ENCODE data around the gene HMX1. TPM values are rescaled to one million over a fixed set of nuclear protein-coding genes. Genes with fewer than 3 reads are reported as not detected.

HMX1 gene
- total and polyA plus RNA-seq, 2 experiments from 2014 or later: 0.69 TPM; not detected in 1

DNA sequence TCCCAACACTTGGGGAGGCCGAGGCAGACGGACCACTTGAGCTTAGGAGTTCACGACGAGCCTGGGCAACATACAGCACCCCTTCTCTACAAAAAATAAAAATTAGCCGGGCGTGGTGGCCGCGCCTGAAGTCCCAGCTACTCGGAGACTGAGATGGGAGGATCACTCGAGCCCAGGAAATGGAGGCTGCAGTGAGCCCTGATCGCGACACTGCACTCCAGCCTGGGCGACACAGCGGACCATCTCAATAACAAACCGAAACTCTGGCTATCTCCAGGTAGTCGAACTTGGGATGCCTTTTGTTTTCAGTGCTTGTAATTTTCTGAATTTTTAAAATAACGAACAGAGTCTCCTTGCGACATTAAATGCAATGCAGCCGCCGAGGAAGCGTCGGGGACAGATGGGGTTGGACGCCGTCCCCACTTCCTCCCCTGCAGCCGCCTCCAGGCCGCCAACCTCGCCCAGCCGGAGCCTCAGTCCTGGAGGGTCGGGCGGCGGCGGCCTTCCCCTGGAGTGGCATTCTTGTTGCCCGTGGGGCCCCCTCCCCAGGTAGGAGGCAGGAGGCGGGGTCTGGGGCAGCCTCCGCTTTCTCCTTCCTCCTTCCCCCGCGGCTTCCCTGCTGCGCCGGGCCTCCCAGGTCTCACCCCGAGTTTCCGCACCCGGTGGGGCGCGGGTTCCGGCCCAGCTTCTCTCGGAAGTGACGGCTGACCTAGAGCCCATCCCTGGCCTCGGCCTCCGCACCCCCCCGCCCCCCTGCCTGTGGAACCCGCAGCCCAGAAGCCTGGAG, 14.6 kb downstream of the HMX1 start:
- H3K27ac Mint-ChIP-seq: no peak overlapping the region
- peak overlapping the region; percentile 80; the same call in 1 of the 2 replicates for H2AFZ ChIP-seq
- TF ChIP-seq JUNB (IDR thresholded peaks at IDR 0.05; ENCODE audit: unreplicated experiment) (no peak), NANOG (IDR thresholded peaks at IDR 0.05; ENCODE audit: borderline replicate concordance) (no peak), EZH2phosphoT487 (IDR thresholded peaks at IDR 0.05; ENCODE audit: unreplicated experiment) (peak; percentile 47), EZH2 (IDR thresholded peaks at IDR 0.05; ENCODE audit: low read depth, unreplicated experiment) (peak; percentile 91), STAT1 (IDR thresholded peaks at IDR 0.05; ENCODE audit: unreplicated experiment) (no peak), ZNF114 (CRISPR knock-in tag; IDR thresholded peaks at IDR 0.05) (no peak), ZNF331 (CRISPR knock-in tag; IDR thresholded peaks at IDR 0.05; ENCODE audit: low read depth) (no peak), CREB1 (CRISPR knock-in tag; IDR thresholded peaks at IDR 0.05; ENCODE audit: low read depth) (no peak), POLR2AphosphoS5 (IDR thresholded peaks at IDR 0.05; ENCODE audit: low read depth) (no peak)
- TF ChIP-seq, protein P1, sequence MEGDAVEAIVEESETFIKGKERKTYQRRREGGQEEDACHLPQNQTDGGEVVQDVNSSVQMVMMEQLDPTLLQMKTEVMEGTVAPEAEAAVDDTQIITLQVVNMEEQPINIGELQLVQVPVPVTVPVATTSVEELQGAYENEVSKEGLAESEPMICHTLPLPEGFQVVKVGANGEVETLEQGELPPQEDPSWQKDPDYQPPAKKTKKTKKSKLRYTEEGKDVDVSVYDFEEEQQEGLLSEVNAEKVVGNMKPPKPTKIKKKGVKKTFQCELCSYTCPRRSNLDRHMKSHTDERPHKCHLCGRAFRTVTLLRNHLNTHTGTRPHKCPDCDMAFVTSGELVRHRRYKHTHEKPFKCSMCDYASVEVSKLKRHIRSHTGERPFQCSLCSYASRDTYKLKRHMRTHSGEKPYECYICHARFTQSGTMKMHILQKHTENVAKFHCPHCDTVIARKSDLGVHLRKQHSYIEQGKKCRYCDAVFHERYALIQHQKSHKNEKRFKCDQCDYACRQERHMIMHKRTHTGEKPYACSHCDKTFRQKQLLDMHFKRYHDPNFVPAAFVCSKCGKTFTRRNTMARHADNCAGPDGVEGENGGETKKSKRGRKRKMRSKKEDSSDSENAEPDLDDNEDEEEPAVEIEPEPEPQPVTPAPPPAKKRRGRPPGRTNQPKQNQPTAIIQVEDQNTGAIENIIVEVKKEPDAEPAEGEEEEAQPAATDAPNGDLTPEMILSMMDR (conservative IDR thresholded peaks at IDR 0.05; ENCODE audit: low read depth in 2 of 2): no peak
- TF ChIP-seq, protein P2, sequence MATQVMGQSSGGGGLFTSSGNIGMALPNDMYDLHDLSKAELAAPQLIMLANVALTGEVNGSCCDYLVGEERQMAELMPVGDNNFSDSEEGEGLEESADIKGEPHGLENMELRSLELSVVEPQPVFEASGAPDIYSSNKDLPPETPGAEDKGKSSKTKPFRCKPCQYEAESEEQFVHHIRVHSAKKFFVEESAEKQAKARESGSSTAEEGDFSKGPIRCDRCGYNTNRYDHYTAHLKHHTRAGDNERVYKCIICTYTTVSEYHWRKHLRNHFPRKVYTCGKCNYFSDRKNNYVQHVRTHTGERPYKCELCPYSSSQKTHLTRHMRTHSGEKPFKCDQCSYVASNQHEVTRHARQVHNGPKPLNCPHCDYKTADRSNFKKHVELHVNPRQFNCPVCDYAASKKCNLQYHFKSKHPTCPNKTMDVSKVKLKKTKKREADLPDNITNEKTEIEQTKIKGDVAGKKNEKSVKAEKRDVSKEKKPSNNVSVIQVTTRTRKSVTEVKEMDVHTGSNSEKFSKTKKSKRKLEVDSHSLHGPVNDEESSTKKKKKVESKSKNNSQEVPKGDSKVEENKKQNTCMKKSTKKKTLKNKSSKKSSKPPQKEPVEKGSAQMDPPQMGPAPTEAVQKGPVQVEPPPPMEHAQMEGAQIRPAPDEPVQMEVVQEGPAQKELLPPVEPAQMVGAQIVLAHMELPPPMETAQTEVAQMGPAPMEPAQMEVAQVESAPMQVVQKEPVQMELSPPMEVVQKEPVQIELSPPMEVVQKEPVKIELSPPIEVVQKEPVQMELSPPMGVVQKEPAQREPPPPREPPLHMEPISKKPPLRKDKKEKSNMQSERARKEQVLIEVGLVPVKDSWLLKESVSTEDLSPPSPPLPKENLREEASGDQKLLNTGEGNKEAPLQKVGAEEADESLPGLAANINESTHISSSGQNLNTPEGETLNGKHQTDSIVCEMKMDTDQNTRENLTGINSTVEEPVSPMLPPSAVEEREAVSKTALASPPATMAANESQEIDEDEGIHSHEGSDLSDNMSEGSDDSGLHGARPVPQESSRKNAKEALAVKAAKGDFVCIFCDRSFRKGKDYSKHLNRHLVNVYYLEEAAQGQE (IDR thresholded peaks at IDR 0.05; ENCODE audit: unreplicated experiment): no peak
- TF ChIP-seq, protein P3, sequence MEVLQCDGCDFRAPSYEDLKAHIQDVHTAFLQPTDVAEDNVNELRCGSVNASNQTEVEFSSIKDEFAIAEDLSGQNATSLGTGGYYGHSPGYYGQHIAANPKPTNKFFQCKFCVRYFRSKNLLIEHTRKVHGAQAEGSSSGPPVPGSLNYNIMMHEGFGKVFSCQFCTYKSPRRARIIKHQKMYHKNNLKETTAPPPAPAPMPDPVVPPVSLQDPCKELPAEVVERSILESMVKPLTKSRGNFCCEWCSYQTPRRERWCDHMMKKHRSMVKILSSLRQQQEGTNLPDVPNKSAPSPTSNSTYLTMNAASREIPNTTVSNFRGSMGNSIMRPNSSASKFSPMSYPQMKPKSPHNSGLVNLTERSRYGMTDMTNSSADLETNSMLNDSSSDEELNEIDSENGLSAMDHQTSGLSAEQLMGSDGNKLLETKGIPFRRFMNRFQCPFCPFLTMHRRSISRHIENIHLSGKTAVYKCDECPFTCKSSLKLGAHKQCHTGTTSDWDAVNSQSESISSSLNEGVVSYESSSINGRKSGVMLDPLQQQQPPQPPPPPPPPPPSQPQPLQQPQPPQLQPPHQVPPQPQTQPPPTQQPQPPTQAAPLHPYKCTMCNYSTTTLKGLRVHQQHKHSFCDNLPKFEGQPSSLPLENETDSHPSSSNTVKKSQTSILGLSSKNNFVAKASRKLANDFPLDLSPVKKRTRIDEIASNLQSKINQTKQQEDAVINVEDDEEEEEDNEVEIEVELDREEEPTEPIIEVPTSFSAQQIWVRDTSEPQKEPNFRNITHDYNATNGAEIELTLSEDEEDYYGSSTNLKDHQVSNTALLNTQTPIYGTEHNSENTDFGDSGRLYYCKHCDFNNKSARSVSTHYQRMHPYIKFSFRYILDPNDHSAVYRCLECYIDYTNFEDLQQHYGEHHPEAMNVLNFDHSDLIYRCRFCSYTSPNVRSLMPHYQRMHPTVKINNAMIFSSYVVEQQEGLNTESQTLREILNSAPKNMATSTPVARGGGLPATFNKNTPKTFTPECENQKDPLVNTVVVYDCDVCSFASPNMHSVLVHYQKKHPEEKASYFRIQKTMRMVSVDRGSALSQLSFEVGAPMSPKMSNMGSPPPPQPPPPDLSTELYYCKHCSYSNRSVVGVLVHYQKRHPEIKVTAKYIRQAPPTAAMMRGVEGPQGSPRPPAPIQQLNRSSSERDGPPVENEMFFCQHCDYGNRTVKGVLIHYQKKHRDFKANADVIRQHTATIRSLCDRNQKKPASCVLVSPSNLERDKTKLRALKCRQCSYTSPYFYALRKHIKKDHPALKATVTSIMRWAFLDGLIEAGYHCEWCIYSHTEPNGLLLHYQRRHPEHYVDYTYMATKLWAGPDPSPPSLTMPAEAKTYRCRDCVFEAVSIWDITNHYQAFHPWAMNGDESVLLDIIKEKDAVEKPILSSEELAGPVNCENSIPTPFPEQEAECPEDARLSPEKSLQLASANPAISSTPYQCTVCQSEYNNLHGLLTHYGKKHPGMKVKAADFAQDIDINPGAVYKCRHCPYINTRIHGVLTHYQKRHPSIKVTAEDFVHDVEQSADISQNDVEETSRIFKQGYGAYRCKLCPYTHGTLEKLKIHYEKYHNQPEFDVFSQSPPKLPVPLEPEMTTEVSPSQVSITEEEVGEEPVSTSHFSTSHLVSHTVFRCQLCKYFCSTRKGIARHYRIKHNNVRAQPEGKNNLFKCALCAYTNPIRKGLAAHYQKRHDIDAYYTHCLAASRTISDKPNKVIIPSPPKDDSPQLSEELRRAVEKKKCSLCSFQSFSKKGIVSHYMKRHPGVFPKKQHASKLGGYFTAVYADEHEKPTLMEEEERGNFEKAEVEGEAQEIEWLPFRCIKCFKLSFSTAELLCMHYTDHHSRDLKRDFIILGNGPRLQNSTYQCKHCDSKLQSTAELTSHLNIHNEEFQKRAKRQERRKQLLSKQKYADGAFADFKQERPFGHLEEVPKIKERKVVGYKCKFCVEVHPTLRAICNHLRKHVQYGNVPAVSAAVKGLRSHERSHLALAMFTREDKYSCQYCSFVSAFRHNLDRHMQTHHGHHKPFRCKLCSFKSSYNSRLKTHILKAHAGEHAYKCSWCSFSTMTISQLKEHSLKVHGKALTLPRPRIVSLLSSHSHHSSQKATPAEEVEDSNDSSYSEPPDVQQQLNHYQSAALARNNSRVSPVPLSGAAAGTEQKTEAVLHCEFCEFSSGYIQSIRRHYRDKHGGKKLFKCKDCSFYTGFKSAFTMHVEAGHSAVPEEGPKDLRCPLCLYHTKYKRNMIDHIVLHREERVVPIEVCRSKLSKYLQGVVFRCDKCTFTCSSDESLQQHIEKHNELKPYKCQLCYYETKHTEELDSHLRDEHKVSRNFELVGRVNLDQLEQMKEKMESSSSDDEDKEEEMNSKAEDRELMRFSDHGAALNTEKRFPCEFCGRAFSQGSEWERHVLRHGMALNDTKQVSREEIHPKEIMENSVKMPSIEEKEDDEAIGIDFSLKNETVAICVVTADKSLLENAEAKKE (CRISPR knock-in tag; IDR thresholded peaks at IDR 0.05): no peak
- TF ChIP-seq, protein P4, sequence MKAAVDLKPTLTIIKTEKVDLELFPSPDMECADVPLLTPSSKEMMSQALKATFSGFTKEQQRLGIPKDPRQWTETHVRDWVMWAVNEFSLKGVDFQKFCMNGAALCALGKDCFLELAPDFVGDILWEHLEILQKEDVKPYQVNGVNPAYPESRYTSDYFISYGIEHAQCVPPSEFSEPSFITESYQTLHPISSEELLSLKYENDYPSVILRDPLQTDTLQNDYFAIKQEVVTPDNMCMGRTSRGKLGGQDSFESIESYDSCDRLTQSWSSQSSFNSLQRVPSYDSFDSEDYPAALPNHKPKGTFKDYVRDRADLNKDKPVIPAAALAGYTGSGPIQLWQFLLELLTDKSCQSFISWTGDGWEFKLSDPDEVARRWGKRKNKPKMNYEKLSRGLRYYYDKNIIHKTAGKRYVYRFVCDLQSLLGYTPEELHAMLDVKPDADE (IDR thresholded peaks at IDR 0.05): no peak
- no peaks in the 10 kb centered on the region for H3K36me3 ChIP-seq (ENCODE audit: insufficient read depth)
- H3K9me2 ChIP-seq (ENCODE audit: insufficient read depth): no peaks in the 10 kb centered on the region
- ATAC-seq (no peak), DNase-seq (ENCODE audit: low spot score) (peak; percentile 56)
- H3K36me3 Mint-ChIP-seq (ENCODE audit: low read depth): no peaks in the 10 kb centered on the region; the same call in 2 of the 3 replicates
- peak overlapping the region; percentile 58 for H3K4me3 Mint-ChIP-seq
- no peaks in the 10 kb centered on the region; the same call in 1 of the 2 replicates for H3F3A ChIP-seq (replicated peaks; ENCODE audit: low read depth)
- H3K4me3 ChIP-seq: peak overlapping the region; percentile 54
- peak overlapping the region; percentile 81 for H3K4me2 ChIP-seq
- peaks cover 89% of the 10 kb centered on the region for H3K27me3 Mint-ChIP-seq (ENCODE audit: insufficient read depth, low read depth, poor library complexity)
- H3K9me3 Mint-ChIP-seq: no peaks in the 10 kb centered on the region; the same call in 2 of the 3 replicates
- no peaks in the 10 kb centered on the region for H3K79me2 ChIP-seq (replicated peaks; ENCODE audit: insufficient read depth)
- H3K4me1 Mint-ChIP-seq: peaks cover 32% of the 10 kb centered on the region
- H4K20me1 ChIP-seq (replicated peaks; ENCODE audit: insufficient read depth): peaks cover 10% of the 10 kb centered on the region
- peaks cover 18% of the 10 kb centered on the region; the same call in 1 of the 2 replicates for H3K4me1 ChIP-seq (ENCODE audit: insufficient read depth)
- H3K27ac ChIP-seq (ENCODE audit: low read depth): no peak overlapping the region
- H3K27me3 ChIP-seq (ENCODE audit: insufficient read depth): peaks cover 92% of the 10 kb centered on the region
